CD14-positive monocyte (primary cell): ENCODE measurements around the gene TKT. TPM values are rescaled to one million over a fixed set of nuclear protein-coding genes. Genes with fewer than 3 reads are reported as not detected.

Experiments
- DNase-seq, 3 donors: peaks; one replicate each; pipeline ENCODE4 v3.0.0-alpha.2; 2011 to 2022
- H2AFZ ChIP-seq: 2 replicates; pipeline ENCODE4 v1.6.0; 2012; ENCODE audit warnings: mild to moderate bottlenecking, low read depth, low read length, inconsistent platforms; ENCODE audit not compliant: insufficient read depth, poor library complexity, severe bottlenecking
- H3K27ac ChIP-seq, 2 donors: 1 replicate in 1 of 2; 2 replicates in 1 of 2; pipeline ENCODE4 v1.5.1; 2012 to 2013; ENCODE audit warnings: low read length in 2 of 2, control low read depth in 1 of 2, inconsistent platforms in 1 of 2, low read depth in 1 of 2, mild to moderate bottlenecking in 1 of 2
- H3K27me3 ChIP-seq, 2 donors: one replicate each; pipeline versions ENCODE4 v1.6.0 to v1.6.1; 2011 to 2013; ENCODE audit warnings: low read length in 2 of 2; ENCODE audit not compliant: control insufficient read depth in 2 of 2, insufficient read depth in 2 of 2
- H3K36me3 ChIP-seq, 2 donors: replicated peaks in 1 of 2; 1 replicate in 1 of 2; 2 replicates in 1 of 2; pipeline versions ENCODE4 v1.5.1 to v1.6.1; 2012 to 2013; ENCODE audit warnings: low read length in 2 of 2, control low read depth in 1 of 2, inconsistent platforms in 1 of 2, mild to moderate bottlenecking in 1 of 2; ENCODE audit not compliant: insufficient read depth in 2 of 2, control insufficient read depth in 1 of 2
- H3K4me1 ChIP-seq, 2 donors: 1 replicate in 1 of 2; 2 replicates in 1 of 2; pipeline versions ENCODE4 v1.5.1 to v1.6.1; 2012 to 2013; ENCODE audit warnings: low read length in 2 of 2, control low read depth in 1 of 2, inconsistent platforms in 1 of 2, mild to moderate bottlenecking in 1 of 2, moderate library complexity in 1 of 2; ENCODE audit not compliant: insufficient read depth in 2 of 2, control insufficient read depth in 1 of 2
- H3K4me2 ChIP-seq: replicated peaks from 2 replicates; pipeline ENCODE3; 2012; ENCODE audit warnings: low read length, moderate library complexity, mild to moderate bottlenecking; ENCODE audit not compliant: poor library complexity, severe bottlenecking; ENCODE audit errors: extremely low read depth
- H3K4me3 ChIP-seq, 3 experiments: fragments of 200-600 bp in 1 of 3; sonication (generic) in 1 of 3; replicated peaks in 1 of 3; 1 replicate in 2 of 3; 2 replicates in 1 of 3; pipeline ENCODE4 v1.5.1; 2011 to 2013; ENCODE audit warnings: low read length in 3 of 3, mild to moderate bottlenecking in 3 of 3, control low read depth in 2 of 3, low read depth in 2 of 3, inconsistent platforms in 1 of 3, moderate library complexity in 1 of 3
- H3K79me2 ChIP-seq: 2 replicates; pipeline ENCODE4 v1.6.0; 2012; ENCODE audit warnings: mild to moderate bottlenecking, control low read depth, inconsistent platforms, low read length, moderate library complexity; ENCODE audit not compliant: insufficient read depth
- H3K9ac ChIP-seq: 2 replicates; pipeline ENCODE4 v1.6.0; 2017; ENCODE audit warnings: low read length, mild to moderate bottlenecking; ENCODE audit not compliant: insufficient read depth, poor library complexity, severe bottlenecking
- H3K9me3 ChIP-seq, 2 donors: replicated peaks in 1 of 2; 1 replicate in 1 of 2; 2 replicates in 1 of 2; pipeline versions ENCODE4 v1.5.1 to v1.6.1; 2012 to 2013; ENCODE audit warnings: low read length in 2 of 2, control low read depth in 1 of 2; ENCODE audit not compliant: control insufficient read depth in 1 of 2, insufficient read depth in 1 of 2
- H4K20me1 ChIP-seq: 2 replicates; pipeline ENCODE4 v1.6.0; 2012; ENCODE audit warnings: mild to moderate bottlenecking, low read length, control low read depth, moderate library complexity; ENCODE audit not compliant: insufficient read depth
- H3K27ac Mint-ChIP-seq, 7 donors: one replicate each; pipeline ENCODE4 v1.8.0; 2020; ENCODE audit warnings: mild to moderate bottlenecking in 7 of 7, mixed read lengths in 7 of 7, moderate library complexity in 6 of 7, inconsistent platforms in 2 of 7
- H3K27me3 Mint-ChIP-seq, 3 donors: one replicate each; pipeline ENCODE4 v1.8.0; 2021 to 2022; ENCODE audit warnings: low read depth in 3 of 3, mild to moderate bottlenecking in 3 of 3, mixed read lengths in 3 of 3, moderate library complexity in 3 of 3, inconsistent platforms in 1 of 3
- H3K36me3 Mint-ChIP-seq, 2 donors: one replicate each; pipeline ENCODE4 v1.8.0; 2020; ENCODE audit warnings: mixed read lengths in 2 of 2, inconsistent platforms in 1 of 2, mild to moderate bottlenecking in 1 of 2
- H3K4me1 Mint-ChIP-seq: one replicate; pipeline ENCODE4 v1.8.0; 2020; ENCODE audit warnings: mild to moderate bottlenecking, mixed read lengths
- H3K4me3 Mint-ChIP-seq, 2 donors: one replicate each; pipeline ENCODE4 v1.8.0; 2020; ENCODE audit warnings: mild to moderate bottlenecking in 2 of 2, mixed read lengths in 2 of 2, moderate library complexity in 1 of 2
- H3K9me3 Mint-ChIP-seq, 7 donors: one replicate each; pipeline ENCODE4 v1.8.0; 2020 to 2022; ENCODE audit warnings: mixed read lengths in 7 of 7, mild to moderate bottlenecking in 6 of 7, moderate library complexity in 6 of 7, inconsistent platforms in 2 of 7
- WGBS: methylation state at CpG from one replicate; pipeline ENCODE4 v1.1.5; 2013; ENCODE audit warnings: missing lambda C conversion rate; ENCODE audit not compliant: insufficient coverage; 5-methylcytosine and 5-hydroxymethylcytosine counted together
- intact Hi-C, 2 donors: fragments of 100-400 bp; cut with micrococcal nuclease; formaldehyde crosslinking; loops; one replicate each; pipeline versions ENCODE4 v1.15.0 to v1.15.1; 2023
- polyA plus RNA-seq, 3 donors: library from polyadenylated mRNA; depleted of rRNA in 1 of 3; unstranded in 2 of 3; stranded (reverse) in 1 of 3; fragments of 300-500 nt in 2 of 3; fragments of >200 nt in 1 of 3; fragmentation: Illumina TruSeq in 2 of 3; gene quantifications; 1 replicate in 2 of 3; 2 replicates in 1 of 3; pipeline ENCODE4 v1.2.3, GENCODE V29; 2012 to 2021
- TF ChIP-seq, protein P1 (sequence below): fragments of 200-600 bp; IDR thresholded peaks from one replicate; pipeline ENCODE4 v1.8.0; 2022; ENCODE audit warnings: antibody characterized with exemption, mild to moderate bottlenecking

Gene TKT
- polyA plus RNA-seq, 3 donors: 496 to 582 (median 562) TPM

DNA sequence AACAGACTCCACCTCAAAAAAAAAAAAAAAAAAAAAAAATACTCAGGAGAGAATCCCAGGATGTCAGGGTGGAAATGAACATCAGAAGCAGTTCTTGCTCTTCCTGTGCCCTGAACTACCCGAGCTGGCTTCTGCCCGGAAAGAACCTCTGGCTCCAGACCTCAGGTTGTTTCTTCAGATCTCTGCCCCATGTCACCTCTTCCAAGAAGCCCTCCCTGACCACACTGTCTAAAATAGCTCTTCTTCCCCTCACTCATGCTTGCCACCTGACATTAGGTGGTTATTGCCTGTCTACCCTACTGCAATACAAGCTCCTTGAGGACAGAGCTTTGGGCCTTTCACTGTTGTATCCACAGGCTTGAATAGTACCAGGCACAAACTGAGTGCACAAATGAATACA, 8.2 kb downstream of the TKT start:
- Mint-ChIP-seq H3K9me3 (peaks cover 0 to 2% (median 0%) of the 10 kb centered on the region in 7 donors), H3K36me3 (peaks cover 24 to 47% of the 10 kb centered on the region in 2 donors), H3K4me3 (no peak overlapping the region), H3K4me1 (peaks cover 89% of the 10 kb centered on the region), H3K27ac (peak overlapping the region; percentile 81 to 99 (median 96)), H3K27me3 (no peaks in the 10 kb centered on the region)
- H3K79me2 ChIP-seq: peaks cover 99% of the 10 kb centered on the region
- intact Hi-C loops: no loop called here
- peaks cover 68% of the 10 kb centered on the region for H4K20me1 ChIP-seq
- TF ChIP-seq, protein P1, sequence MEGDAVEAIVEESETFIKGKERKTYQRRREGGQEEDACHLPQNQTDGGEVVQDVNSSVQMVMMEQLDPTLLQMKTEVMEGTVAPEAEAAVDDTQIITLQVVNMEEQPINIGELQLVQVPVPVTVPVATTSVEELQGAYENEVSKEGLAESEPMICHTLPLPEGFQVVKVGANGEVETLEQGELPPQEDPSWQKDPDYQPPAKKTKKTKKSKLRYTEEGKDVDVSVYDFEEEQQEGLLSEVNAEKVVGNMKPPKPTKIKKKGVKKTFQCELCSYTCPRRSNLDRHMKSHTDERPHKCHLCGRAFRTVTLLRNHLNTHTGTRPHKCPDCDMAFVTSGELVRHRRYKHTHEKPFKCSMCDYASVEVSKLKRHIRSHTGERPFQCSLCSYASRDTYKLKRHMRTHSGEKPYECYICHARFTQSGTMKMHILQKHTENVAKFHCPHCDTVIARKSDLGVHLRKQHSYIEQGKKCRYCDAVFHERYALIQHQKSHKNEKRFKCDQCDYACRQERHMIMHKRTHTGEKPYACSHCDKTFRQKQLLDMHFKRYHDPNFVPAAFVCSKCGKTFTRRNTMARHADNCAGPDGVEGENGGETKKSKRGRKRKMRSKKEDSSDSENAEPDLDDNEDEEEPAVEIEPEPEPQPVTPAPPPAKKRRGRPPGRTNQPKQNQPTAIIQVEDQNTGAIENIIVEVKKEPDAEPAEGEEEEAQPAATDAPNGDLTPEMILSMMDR: no peak
- peak overlapping the region; percentile 22 for H3K4me2 ChIP-seq
- H3K36me3 ChIP-seq: peaks cover 3 to 20% of the 10 kb centered on the region in 2 donors
- peak overlapping the region in 1 of 3 experiments; percentile 99 for H3K4me3 ChIP-seq
- H3K27me3 ChIP-seq: no peaks in the 10 kb centered on the region
- DNase-seq: no peak
- H3K9ac ChIP-seq: no peak overlapping the region
- peaks cover 98% of the 10 kb centered on the region in 2 donors for H3K4me1 ChIP-seq
- H3K27ac ChIP-seq: peak overlapping the region; percentile 11 to 94
- no peaks in the 10 kb centered on the region for H3K9me3 ChIP-seq
- H2AFZ ChIP-seq: no peak overlapping the region
- 84% methylated on average over 2 of the region's 2 CpGs for WGBS

DNA sequence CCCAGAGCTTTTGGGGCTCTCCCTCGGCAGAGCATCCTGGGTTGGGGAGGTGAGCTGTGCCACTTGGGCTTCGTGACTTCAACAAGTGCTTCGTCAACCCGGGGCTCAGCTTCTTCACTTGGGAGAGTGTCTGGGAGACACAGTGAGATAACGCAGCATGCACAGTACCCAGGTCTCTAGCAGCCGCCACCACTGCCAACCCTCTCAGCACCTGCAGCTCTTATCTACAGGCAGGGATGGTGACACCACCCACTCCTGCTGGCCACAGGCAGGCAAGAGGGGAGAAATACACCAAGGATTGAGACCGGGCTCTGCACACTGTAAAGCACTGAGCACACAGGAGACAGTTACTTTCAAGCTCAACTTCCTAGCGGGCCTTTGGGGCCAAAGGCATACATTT, 11.6 kb downstream of the TKT start:
- Histone ChIP-seq H3K79me2 (peaks cover 100% of the 10 kb centered on the region), H3K4me1 (peaks cover 92 to 97% of the 10 kb centered on the region in 2 donors), H3K27ac (peak overlapping the region; percentile 90 to 94), H3K9me3 (no peaks in the 10 kb centered on the region), H3K4me2 (peak overlapping the region; percentile 27), H2AFZ (no peak overlapping the region), H3K9ac (peak overlapping the region; percentile 59), H3K4me3 (peak overlapping the region in 1 of 3 experiments; percentile 44), H4K20me1 (peaks cover 95% of the 10 kb centered on the region), H3K27me3 (no peaks in the 10 kb centered on the region), H3K36me3 (peaks cover 33 to 54% of the 10 kb centered on the region in 2 donors)
- Mint-ChIP-seq H3K36me3 (peaks cover 52 to 69% of the 10 kb centered on the region in 2 donors), H3K27ac (peak overlapping the region; percentile 93 to 99 (median 96)), H3K27me3 (no peaks in the 10 kb centered on the region), H3K4me1 (peaks cover 81% of the 10 kb centered on the region), H3K9me3 (peaks cover 0 to 2% (median 0%) of the 10 kb centered on the region in 7 donors), H3K4me3 (no peak overlapping the region)
- DNase-seq: no peak
- intact Hi-C loops: no loop called here
- TF ChIP-seq, protein P1: no peak
- WGBS: 91% methylated on average over 8 of the region's 8 CpGs
